HG03103 (cell line): ENCODE measurements around the gene TRIM49D2.
"Not testable (repeated sequence)": the region's sequence is repeated elsewhere in the genome, so short reads cannot be mapped to it uniquely, and the experiment has no call there.

Source experiments
- ATAC-seq: cut with Tn5 transposase; IDR thresholded peaks from one replicate; pipeline ENCODE4 v1.9.1; 2021; ENCODE audit warnings: low read depth; ENCODE audit not compliant: unreplicated experiment

The TRIM49D2 gene, protein sequence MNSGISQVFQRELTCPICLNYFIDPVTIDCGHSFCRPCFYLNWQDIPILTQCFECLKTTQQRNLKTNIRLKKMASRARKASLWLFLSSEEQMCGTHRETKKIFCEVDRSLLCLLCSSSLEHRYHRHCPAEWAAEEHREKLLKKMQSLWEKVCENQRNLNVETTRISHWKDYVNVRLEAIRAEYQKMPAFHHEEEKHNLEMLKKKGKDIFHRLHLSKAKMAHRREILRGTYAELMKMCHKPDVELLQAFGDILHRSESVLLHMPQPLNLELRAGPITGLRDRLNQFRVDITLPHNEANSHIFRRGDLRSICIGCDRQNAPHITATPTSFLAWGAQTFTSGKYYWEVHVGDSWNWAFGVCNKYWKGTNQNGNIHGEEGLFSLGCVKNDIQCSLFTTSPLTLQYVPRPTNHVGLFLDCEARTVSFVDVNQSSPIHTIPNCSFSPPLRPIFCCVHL

DNA sequence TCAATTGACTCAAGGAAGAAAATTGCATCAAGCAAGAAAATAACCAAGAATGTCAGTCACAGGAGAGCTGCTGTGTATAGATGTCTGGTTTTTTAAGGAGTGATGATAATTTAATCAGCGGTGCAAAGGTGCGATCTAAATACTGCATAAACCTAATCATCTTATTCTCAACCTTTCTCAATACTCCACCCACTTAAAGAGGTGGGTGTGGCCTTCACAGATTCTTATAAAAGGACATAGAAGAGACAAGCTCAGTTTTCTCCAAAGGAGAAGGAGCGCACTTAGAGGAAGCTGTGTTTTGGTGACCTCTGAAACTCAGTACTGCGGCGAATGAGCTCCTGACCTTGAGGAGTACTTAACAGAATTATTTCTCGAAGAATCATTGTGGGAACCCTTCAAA, at the start of gene TRIM49D2:
Gene TRIM49D2 (plus strand): TSS at position 301 of the 400 bp plus-strand sequence. CDS start 2,698 bp downstream, outside the sequence.
- not testable (repeated sequence) for ATAC-seq

DNA sequence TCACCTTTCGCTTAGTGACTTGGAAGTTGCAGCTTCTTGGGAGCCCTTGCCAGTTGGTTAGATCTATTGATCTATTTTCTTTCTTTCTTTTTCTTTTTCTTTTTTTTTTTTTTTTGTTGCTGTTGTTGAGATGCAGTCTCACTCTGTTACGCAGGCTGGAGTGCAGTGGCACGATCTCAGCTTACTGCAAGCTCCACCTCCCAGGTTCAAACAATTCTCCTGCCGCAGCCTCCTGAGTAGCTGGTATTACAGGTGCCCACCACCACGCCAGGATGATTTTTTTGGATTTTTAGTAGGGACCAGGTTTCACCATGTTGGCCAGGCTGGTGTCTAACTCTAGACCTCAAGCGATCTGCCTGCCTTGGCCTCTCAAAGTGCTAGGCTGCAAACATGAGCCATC, 46.4 kb upstream of the TRIM49D2 start:
- not testable (repeated sequence) for ATAC-seq

DNA sequence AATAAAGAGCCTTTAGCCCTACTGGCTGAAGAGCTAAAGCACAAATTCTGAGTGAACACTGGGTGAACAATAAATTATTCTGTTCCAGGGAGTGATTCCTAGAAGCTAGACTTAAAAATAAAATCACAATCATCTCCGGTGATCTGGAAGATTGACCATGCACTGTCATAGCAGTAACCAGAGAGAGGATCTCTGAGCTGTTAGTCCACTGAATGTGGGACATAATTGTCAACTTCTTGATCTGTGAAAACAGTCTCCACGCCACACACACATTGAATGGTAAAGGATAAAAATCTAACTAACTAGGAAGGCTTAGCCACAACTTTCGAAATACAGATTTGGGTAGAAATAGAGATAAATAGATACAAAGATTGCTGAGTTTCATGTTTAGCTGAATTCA, 30.6 kb upstream of the TRIM49D2 start:
- ATAC-seq, result not testable (repeated sequence)

DNA sequence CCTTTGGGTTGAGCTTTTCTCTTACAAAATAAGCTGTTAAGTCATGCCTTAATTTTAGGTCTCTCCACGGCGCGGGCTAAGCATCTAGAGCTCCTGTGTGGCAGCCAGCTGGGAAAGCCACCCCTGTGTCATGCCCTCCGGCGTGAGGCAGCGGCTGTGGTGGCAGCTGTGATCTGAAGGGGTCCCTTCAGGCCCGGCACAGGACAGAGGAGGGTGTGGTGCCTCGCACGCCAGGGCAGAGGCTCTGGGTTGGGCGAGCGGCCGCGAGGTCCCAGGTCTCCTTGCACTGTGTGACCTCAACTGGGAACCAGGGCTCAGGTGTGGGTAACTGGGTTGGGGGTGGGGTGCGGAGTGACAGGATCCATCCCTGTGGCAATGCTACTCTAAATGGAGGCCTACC, 23.1 kb upstream of the TRIM49D2 start:
- ATAC-seq, result not testable (repeated sequence)

DNA sequence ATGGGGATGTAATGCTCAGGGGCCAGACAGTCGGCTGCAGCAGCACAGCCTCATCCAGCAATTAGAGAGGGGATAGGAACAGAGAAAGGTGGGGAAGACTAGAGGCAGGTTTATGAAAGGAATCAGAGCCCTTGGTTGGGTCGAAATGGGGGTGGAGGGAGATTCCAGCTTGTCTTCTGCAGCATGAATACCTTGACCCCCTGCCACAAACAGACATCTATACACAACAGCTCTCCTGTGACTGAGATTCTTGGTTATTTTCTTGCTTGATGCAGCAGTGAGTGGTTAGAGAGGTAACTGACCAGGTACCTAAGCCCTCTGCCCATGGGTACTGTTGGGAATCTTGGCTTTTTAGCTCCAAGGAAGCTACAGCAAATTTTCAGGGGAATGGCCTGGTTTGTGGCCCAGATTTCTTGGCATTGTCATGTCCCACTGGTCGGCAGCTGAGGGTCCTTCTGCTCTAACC, 1.6 kb upstream of the TRIM49D2 start, which contains the start of gene TRIM49D1:
Gene TRIM49D1 (minus strand): TSS at position 51 of the 466 bp plus-strand sequence. CDS start 4,535 bp downstream, outside the sequence.
- ATAC-seq, result no peak

DNA sequence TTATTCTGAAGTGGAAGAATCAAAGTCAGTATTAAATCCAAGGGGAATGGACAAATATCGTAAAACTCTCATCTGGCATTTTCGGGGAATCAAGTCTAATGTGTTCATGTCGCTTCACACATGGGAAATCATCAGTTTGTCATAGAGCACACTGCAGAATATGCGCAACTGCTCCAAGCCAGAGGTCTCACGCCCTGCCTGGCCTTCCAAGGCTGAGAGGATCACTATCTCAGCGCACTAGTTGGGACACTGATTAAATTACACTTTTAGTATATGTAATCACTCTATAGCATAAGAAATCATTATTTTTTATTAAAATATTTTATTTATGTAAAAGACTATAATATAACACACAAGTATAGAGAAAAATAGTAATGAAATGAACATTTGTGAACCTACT, 37.0 kb downstream of the TRIM49D2 start:
- not testable (repeated sequence) for ATAC-seq

DNA sequence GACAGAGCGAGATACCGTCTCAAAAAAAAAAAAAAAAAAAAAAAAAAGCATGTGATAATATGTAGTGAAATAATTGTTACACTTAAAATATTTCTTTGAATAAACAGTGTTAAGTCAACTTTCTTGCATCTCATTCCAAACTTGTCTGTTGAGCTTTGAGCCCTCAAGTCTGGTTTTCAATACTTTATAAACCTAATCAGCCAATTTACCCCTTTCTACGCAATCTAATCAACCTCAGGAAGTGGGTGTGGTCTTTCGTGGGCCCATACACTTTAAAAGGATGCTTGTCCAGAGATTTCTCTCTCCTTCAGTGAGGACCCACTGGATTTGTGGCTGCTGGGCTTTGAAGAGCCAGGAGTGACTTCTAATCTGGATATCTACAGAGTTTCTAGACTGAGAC, 41.9 kb downstream of the TRIM49D2 start, which contains the start of gene TRIM64:
Gene TRIM64 (plus strand): TSS at position 301 of the 400 bp plus-strand sequence. CDS start 2,467 bp downstream, outside the sequence.
- not testable (repeated sequence) for ATAC-seq
